GM21423 (cell line): ENCODE measurements around the gene WWOX.

ENCODE experiments used
- ATAC-seq: cut with Tn5 transposase; IDR thresholded peaks from one replicate; pipeline ENCODE4 v1.9.1; 2021; ENCODE audit warnings: mild to moderate bottlenecking, moderate library complexity; ENCODE audit not compliant: unreplicated experiment

WWOX gene

DNA sequence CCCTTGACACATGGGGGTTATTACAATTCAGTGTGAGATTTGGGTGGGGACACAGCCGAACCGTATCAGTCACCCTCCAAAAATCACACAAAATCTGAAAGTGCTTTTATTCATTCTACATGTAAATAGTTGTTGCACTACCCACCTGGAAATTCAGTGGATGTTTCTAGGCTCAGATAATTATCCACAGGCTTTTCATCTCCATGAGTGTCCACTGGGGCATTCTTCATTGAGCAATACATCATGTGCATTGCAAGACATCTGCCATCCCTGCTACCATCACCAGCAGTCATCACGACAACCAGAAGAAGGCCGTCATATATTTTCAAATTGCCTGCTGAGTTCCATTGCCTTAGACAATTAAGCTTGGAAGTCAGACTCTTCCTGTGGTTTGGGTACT is 330.8 kb downstream of the WWOX start:
- ATAC-seq = no peak

DNA sequence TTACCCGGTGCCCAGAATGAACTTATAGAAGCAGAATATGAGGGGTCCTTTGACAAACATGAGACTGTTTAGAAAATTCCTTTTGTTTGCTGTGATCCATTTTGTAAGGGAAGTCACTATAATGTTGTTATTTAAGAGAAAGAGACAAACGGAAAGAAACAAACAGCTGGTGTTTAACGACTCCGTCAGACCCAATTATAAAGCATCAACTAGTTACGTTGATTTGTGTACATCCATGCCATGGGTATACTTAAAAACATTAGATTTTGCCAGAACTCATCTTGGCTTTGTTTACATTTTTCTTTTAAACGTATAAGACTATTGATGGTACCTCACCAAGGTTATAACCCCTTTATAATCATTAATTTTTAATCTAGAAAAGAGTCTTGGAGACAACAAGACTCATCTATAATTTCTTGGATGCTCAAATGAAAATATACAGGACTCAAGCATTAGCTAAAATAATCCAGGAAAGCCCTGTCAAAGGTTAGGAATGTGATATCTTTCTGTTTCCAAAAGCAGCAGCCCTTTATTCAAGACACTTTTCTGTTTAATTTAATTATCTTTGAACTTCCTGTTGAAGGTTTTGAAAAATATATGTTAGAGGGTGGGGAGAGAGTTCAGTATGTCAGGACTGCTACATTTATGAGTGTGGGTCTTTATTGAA is 331.7 kb downstream of the WWOX start:
- no peak for ATAC-seq

DNA sequence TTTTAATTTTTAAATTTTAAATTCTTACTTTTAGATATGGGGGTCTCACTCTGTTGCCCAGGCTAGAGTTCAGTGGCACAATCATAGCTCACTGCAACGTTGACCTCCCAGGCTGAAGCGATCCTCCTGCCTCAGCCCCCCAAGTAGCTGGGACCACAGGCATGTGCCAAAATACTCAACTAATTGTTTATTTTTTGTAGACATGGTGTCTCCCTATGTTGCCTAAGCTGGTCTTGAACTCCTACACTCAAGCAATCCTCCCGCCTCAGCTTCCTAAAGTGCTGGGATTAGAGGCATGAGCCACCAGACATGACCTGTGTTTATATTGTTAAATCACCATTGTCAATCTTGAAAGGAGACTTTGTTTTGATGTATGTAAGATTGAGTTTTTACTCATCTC is 332.2 kb downstream of the WWOX start:
- no peak for ATAC-seq

DNA sequence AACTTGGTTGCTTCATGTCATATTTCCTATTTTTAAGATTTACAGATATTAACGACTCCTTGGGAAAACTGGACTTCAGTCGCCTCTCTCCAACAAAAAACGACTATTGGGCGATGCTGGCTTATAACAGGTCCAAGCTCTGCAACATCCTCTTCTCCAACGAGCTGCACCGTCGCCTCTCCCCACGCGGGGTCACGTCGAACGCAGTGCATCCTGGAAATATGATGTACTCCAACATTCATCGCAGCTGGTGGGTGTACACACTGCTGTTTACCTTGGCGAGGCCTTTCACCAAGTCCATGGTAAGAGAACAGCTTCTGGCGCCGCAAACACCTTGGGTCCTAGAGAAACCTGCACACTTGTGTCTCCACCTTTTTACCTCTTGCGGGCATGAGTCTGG is 333.0 kb downstream of the WWOX start:
- no peak for ATAC-seq

DNA sequence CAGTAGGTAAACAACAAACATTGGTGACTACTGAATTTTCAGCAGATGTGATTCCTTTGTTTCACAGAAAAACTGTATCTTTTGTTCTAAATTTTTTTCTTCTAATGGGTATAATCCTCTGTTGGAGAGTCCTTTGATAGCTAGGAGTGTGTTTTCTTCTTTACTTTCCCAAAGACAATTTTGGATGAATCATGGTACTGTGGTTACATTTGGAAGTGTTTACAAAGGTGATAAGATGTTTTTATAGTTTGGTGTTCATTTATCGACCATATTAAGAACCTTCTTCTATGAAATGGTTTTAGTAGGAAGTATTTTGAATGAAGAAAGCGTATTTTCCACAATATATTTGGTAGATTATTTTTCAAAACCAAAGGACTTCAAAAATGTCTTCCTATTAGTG is 333.7 kb downstream of the WWOX start:
- no peak for ATAC-seq

DNA sequence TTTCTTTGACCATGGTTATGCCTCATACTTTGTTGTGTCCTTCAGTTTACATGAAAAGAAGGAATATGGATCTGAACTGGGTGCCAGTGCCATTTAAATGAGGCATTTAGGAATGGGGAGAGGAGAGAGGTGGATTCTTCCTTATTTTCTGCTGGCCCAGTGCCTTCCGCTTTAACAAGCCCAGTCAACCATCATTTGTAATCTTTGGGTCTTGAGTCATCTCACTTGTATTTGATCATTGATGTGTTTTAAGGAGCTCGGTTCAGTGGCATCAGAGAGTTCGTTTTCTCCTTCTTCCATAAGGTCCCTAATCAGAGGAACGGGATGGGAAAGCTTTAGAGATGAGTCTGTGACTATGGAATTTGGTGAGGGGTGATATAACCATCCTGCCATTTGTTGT is 334.9 kb downstream of the WWOX start:
- no peak for ATAC-seq

DNA sequence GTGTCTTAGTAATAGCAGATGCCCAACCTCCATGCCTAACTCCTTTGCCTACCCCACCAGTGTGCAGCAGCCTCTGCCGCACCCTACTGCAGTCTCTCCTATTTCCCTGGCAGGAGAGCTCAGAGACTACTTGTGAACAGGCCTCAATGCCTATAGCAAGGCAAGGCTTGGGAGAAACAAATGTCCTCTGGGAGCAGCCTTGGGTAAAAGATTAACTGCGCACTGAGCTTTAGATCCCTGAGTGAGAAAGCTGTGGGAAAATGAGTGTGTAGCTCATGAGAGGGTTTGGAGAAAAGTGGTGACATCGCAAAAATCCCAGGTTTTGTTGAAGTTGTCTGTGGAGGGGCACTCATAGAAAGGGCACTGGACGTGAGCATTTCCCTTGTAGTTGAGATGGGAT is 335.8 kb downstream of the WWOX start:
- no peak for ATAC-seq

DNA sequence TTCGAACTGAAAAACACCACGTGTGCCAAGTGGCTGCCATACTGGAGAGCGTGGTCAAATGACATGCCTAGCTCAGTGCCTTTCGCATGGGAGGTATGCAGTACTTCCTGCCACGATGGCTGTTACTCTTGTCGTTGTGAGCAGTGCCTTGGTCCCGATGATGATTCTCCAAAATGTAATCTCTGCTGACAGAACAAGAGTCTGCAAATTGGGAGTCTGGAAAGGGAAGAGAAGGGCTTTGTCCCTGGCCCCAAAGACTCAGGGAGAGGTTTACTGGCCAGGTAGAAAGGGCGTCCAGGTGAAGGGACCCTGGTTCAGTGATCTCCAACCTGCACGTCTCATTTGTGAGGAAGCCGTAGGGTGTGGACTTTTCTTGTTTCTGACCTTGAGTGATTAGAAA is 336.6 kb downstream of the WWOX start:
- no peak for ATAC-seq

DNA sequence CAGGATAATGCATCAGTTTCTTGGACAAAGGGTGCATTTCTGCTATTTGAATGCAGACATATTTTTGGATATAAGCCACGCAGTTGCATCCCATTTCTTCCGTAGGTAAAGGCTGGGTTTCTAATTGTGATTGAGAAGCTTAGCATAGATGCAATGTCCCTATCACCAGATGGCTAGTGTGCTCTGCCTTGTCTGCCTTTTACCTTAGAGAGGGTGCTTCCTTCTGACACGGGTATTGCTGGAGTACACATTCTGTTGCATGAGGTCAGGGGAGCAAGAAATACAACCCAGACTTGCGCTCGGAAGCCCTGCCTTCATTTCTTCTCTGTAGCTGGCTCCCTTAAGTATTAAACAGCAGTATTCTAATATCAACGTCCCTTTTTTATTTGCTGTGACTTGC is 337.4 kb downstream of the WWOX start:
- no peak for ATAC-seq

DNA sequence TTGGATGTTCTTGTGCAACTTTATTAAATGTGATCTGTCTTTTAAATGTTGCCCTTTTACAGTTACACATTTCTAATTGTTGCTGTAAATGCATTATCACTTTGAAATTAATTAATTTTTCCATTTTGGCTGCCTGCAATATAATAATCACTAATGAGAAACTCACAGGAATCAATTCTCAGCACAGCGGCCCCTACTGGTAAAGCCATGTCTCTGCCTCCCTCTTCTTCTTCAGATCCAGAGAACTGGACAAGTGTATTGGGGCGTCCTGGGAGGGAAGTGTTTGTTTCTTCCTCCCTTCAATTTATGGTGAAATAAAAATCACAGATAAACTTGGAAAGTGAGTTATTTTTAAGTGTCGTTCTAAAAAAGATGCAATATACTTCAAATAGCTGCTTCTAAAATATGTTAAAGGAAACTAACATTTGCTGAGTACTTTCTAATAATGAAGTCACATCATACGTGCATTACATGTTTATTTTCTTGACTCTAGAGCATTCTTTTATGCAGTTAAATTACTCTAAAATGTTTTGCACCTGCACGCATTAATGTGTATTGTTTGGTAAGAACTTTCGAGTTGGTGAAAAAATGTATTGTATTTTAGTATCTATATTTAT is 338.0 kb downstream of the WWOX start:
- no peak for ATAC-seq

DNA sequence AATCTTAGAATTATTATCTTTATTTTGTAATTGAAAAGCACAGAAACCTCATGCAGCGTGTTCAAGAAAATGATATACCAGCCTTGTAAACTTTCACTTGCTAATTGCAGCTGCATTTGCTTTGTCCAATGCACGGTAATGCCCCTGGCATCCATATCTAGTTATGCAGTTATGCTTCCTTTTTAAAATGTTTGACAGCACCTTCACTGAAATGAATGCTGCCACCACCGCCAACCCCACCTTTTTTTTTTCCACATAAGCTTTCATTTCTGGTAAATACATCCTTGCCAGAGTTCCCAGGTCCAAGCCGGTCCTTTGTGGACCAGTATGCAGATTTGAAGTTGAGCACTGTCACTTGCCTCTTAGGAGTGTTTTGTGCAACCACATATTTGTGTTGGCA is 338.8 kb downstream of the WWOX start:
- no peak for ATAC-seq

DNA sequence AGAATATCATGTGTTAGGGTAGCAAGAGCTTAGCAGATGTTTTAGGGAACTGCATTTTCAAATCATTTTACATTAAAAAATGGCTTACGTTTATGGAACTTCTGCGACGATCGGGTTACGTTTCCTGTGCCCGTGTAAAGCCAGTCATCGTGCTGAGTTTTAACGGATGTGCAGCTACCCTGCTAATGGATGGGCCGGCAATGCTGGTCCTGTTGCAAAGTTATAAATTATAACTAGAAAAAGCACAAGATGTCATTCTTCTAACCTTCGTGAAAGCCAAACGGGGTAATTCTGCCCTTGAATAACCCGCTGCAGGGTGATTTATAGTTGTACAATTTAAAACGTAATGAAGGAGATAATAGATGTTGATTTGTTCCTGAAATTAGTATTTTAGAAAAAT is 339.2 kb downstream of the WWOX start:
- ATAC-seq = no peak

DNA sequence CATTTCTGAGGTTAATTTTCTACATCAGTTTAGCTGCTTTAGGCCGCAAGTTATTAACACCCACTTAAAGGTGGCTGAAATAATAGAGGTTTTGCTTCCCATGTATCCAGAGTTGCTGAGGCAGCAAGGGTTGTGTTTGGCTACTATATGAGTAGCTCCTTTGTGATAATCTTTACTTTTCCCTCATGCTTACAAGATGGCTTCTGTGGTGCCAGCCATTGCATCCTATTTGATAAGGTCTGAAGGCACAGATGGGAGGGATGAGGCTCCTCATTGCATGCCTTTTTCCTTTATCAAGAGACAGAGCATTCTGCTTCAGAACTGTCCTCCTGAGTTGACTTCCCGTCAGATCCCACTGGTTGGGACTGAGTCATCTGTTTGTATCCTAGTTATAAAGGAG is 340.2 kb downstream of the WWOX start:
- no peak for ATAC-seq

DNA sequence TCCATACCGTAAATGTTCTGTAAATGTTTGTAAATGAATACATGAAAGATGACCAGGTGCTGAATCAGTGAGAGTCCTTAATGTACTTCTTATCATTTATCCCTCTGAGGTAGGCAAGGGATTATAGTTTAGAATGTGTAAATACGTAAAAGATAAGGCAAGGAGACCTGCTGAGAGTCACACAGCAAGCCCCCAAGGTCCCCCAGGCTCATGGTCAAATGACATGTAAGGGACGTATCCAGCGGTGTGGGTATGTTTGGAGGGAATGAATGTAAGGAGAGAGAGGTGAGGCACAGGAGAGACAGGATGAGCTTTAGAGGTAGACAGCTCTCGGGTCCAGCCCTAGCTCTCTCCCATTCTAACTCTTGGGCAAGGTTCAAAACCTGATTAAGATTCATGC is 341.8 kb downstream of the WWOX start:
- ATAC-seq = no peak

DNA sequence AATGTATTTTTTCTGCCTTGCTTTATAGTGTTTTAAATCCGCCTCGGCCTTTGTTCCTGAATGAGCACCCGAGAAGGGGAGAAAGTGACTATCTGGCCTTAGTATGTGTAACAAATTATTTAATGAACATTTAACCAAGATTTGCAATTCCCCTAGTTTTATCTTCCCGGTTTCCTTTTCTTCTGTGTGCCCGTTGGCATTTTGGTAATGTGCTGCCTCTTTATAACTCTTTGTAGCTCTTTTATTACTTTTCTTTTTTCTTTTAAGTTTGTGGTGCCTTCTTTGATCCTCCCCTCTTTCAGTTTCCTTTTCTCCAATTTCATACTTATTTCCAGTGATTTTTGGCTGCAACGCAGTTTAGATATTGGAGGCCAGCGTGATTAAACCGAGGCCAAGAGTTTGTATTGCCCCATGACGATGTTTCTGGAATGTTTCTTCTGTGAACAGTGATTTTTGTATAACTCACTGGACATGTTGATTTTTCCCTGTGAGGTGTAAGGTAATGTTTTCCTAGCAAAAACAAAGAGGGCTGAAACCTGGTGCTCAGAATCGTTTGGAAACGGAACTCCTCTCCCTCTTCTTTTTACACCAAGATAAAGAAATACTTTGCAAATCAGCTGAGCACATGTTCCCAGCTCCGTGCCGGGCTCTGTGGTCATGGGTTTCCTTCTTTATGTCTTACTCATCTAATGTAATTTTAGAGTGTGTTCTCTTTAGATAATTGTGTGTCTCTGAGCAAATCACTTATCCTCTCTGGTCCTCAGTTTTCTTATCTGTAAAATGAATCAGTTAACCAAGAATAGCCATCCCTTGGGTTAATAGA is 344.3 kb downstream of the WWOX start:
- ATAC-seq = no peak

DNA sequence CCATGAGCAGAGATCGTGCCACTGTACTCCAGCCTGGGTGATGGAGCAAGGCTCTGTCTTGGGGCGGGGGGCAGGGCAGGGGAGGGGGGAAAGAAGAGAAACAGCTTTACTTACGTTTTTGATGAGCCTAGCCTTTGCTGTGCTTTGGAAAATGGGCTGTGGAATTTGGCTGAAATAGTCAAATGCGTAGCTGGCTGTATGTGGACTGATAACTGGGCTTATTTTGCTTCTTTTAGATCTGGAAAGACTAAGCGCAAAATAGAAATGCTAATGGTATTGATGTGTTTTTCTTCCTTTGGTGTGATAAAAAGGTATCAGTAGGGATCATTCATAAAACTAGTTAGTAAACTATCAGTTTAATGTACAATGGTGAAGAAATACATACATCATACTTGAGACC is 346.4 kb downstream of the WWOX start:
- ATAC-seq = no peak

DNA sequence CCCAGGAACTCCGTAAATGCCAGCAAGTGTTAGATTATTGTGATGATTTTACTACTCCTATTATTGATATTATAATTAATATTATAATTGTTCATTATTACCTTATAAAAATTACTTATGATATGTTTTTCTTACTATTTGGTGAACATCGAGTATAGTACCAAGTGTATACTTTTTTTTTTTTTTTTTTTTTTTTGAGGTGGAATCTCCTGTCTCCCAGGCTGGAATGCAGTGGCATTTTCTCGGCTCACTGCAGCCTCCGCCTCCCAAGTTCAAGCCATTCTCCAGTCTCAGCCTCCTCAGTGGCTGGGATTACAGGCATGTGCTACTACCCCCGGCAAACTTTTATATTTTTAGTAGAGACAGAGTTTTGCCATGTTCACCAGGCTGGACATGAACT is 347.0 kb downstream of the WWOX start:
- ATAC-seq = no peak

DNA sequence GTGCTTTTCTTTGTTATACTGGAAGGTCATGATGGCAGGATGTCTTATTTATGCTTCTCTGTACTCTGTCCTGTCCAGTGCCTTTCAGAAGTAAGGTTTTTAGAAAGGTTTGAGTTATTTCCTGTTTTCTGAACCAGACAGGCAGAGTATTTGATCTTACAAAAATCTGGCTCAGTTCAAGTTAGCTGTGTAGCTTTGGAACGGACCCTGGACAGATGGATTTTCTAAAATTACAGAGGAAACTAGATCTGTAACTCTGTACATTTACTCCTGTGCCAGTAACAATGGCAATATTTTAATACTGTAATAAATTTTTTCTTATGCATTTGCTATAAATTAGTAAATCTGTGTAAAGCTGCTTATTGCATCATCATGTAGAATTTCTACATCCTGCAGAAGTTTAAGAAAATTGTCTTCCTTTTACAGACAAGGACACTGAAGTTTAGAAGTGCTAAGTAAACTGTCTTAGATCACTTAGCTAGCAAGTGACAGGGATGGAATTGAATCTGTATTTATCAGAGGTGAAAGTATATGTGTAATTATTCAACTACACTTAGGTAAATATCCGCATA is 347.6 kb downstream of the WWOX start:
- no peak for ATAC-seq

DNA sequence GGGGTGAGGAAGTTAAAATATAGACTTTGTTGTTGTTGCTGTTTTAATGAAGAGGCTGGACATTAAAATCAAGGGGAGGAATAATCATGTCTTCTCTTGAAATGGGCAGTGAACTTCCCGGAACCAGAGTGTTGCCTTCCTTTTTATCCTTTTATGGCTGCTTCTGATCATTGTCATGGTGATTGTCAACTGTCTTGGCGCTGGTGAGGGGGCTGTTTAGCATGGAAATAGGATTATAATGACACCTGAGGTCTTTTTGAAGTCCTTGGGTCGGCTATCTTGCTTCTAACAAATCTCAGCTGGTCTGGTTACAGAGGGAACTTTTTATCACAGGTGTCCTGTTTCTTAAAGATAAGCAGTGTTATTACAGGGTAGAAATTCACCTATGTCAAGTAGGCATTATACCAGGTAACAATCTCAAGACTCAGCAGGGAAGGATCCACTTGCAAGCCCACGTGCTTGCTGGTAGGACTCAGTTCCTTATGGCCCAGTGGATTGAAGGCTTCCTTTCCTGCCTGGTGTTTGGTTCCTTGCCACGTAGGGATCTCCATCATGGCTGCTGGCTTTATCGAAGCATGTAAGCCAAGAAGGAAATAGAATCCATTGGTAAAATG is 349.3 kb downstream of the WWOX start:
- no peak for ATAC-seq

DNA sequence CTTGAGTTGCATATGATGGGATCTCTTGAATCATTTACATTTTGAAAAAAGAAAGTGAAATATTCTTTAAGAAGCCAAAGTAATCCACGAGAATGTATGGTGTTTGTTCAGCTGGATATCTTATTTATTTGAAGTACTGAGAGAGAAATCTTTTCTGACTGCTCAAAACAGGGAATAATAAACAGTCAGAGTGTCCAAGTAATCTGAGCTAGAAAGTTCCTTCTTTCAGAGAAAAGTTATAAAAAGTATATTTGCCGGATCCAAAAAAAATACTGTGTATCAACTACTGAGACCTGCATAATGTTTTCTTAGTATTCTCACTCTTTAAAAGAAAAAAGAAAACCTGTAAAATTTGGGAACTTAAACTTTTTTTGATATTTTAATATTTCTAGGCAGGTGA is 350.8 kb downstream of the WWOX start:
- ATAC-seq = no peak

DNA sequence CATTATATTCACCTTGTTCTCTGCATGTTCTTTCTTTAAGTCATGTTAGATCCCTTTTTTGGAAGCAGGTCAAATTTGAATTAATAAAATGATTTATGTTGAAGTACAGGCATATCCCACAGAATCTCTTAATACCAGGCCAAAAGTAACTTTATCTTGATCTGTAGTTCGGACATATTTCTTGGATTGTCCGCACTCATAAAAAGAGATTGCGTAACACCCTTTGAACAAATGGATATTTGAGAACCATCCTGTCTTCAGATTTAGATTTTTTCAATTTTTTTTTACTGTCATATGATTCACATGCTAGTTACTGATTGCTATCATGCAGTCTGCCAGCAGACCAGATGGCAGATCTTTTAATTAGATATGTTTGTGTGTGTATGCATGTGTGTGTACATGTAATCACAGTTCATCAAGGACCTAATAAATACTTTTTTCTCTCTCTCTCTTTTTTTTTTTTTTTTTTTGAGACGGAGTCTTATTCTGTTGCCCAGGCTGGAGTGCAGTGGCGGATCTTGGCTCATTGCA is 352.6 kb downstream of the WWOX start:
- no peak for ATAC-seq
